K562 (cell line): ENCODE results near the gene VSIG10. TPM values are rescaled to one million over a fixed set of nuclear protein-coding genes. Genes with fewer than 3 reads are reported as not detected.

Source experiments
- ATAC-seq: fragments of 200-7000 bp; cut with Tn5 transposase; 3 replicates; pipeline ENCODE4 v1.9.1; 2020; ENCODE audit warnings: moderate library complexity
- BruUV-seq: library from RNA; stranded (reverse); fragments of 400-500 nt; replicated peaks from 2 replicates; lab custom pipeline; 2021; lab: Mats Ljungman, UMichigan
- CTCF ChIA-PET: fragments of 300-600 bp; formaldehyde crosslinking; extraction: SDS; loops from one replicate; lab custom pipeline; 2021; ENCODE audit warnings: low intra/inter-chr PET ratio; lab: Yijun Ruan, JAX
- POLR2A ChIA-PET: fragments of 300-600, 350-650 bp; sonication (Branson Sonifier 250); formaldehyde crosslinking; extraction: SDS; loops from one replicate; lab custom pipeline; 2021; ENCODE audit warnings: antibody characterized with exemption, inconsistent platforms; lab: Yijun Ruan, JAX
- DNase-seq, 4 experiments: peaks; one replicate each; pipeline versions ENCODE4 v3.0.0 to v3.0.0-alpha.2; 2011 to 2018; ENCODE audit warnings: low spot score in 3 of 4, mixed read lengths in 3 of 4; ENCODE audit errors: extremely low read depth in 1 of 4
- FAIRE-seq: peaks from 2 replicates; lab custom pipeline; 2011; peaks lifted over from hg19 to GRCh38; lab: Jason Lieb, UNC
- H2AFZ ChIP-seq: 2 replicates; pipeline ENCODE4 v1.6.0; 2011; ENCODE audit warnings: low read depth, low read length, control low read depth, inconsistent platforms
- H3K27ac ChIP-seq: fragments of 200-600 bp; 3 replicates; pipeline ENCODE4 v1.8.0; 2011; ENCODE audit warnings: low read depth, mild to moderate bottlenecking, control low read depth, inconsistent platforms, low read length, moderate library complexity, mixed read lengths; ENCODE audit errors: extremely low read depth
- H3K27me3 ChIP-seq, 2 experiments: fragments of 300-600 bp in 1 of 2; 2 replicates in 1 of 2; 3 replicates in 1 of 2; pipeline versions ENCODE4 v1.6.0 to v1.8.0; 2011; ENCODE audit warnings: inconsistent platforms in 2 of 2, low read length in 2 of 2, mild to moderate bottlenecking in 1 of 2, mixed read lengths in 1 of 2, moderate library complexity in 1 of 2; ENCODE audit not compliant: control insufficient read depth in 2 of 2, insufficient read depth in 2 of 2
- H3K36me3 ChIP-seq: fragments of 300-600 bp; 3 replicates; pipeline ENCODE4 v1.8.0; 2011; ENCODE audit warnings: mild to moderate bottlenecking, low read length, inconsistent platforms; ENCODE audit not compliant: control insufficient read depth, insufficient read depth
- H3K4me1 ChIP-seq, 2 experiments: fragments of 200-600 bp in 1 of 2; replicated peaks in 1 of 2; 2 replicates in 1 of 2; 3 replicates in 1 of 2; pipeline versions ENCODE4 v1.5.1 to v1.8.0; 2011; ENCODE audit warnings: inconsistent platforms in 2 of 2, low read length in 2 of 2, mild to moderate bottlenecking in 1 of 2, mixed read lengths in 1 of 2, moderate library complexity in 1 of 2; ENCODE audit not compliant: control insufficient read depth in 2 of 2, insufficient read depth in 2 of 2
- H3K4me2 ChIP-seq: 2 replicates; pipeline ENCODE4 v1.6.1; 2011; ENCODE audit warnings: low read length, control low read depth, inconsistent platforms, mixed read lengths; ENCODE audit not compliant: insufficient read depth
- H3K4me3 ChIP-seq: fragments of 200-600 bp; sonication (generic), shearing (Covaris generic); 2 replicates; pipeline ENCODE4 v1.5.1; 2016; ENCODE audit warnings: control low read depth, inconsistent platforms
- H3K79me2 ChIP-seq: fragments of 200-600 bp; 3 replicates; pipeline ENCODE4 v1.8.0; 2011; ENCODE audit warnings: low read length, inconsistent platforms; ENCODE audit not compliant: control insufficient read depth, insufficient read depth
- H3K9ac ChIP-seq, 2 experiments: 2 replicates each; pipeline versions ENCODE4 v1.6.0 to v1.6.1; 2011; ENCODE audit warnings: low read depth in 2 of 2, low read length in 2 of 2, control low read depth in 1 of 2, inconsistent platforms in 1 of 2, mild to moderate bottlenecking in 1 of 2, mixed read lengths in 1 of 2; ENCODE audit not compliant: insufficient read depth in 1 of 2
- H3K9me1 ChIP-seq: one replicate; pipeline ENCODE4 v1.6.0; 2011; ENCODE audit warnings: inconsistent platforms, mild to moderate bottlenecking, low read length, moderate library complexity; ENCODE audit not compliant: control insufficient read depth, insufficient read depth
- H3K9me3 ChIP-seq: replicated peaks from 2 replicates; pipeline ENCODE4 v1.5.1; 2011; ENCODE audit warnings: low read depth, low read length, inconsistent platforms; ENCODE audit not compliant: control insufficient read depth, insufficient read depth
- H4K20me1 ChIP-seq: replicated peaks from 2 replicates; pipeline ENCODE4 v1.6.1; 2011; ENCODE audit warnings: low read length, inconsistent platforms, mixed read lengths; ENCODE audit not compliant: control insufficient read depth, insufficient read depth
- BCL6 ChIP-seq: fragments of 250-450 bp; sonication (Bioruptor Pico); IDR thresholded peaks from 2 replicates; pipeline ENCODE4 v1.4.0; 2020
- CBX3 ChIP-seq, 2 experiments: IDR thresholded peaks; 1 replicate in 1 of 2; 2 replicates in 1 of 2; pipeline ENCODE4 v1.6.1; 2012; ENCODE audit warnings: inconsistent platforms in 2 of 2, low read length in 2 of 2, borderline replicate concordance in 1 of 2, control low read depth in 1 of 2
- CGGBP1 ChIP-seq: fragments of 250-450 bp; sonication (Bioruptor Pico); IDR thresholded peaks from 2 replicates; pipeline ENCODE4 v1.9.0; 2021; ENCODE audit warnings: mild to moderate bottlenecking
- CREM ChIP-seq: IDR thresholded peaks from 2 replicates; pipeline ENCODE4 v1.6.1; 2014; ENCODE audit warnings: antibody characterized with exemption, low read depth
- E4F1 ChIP-seq: fragments of 250-450 bp; sonication (Bioruptor Pico); IDR thresholded peaks from 2 replicates; pipeline ENCODE4 v1.5.0; 2021; ENCODE audit warnings: mild to moderate bottlenecking, borderline replicate concordance
- GATAD2B ChIP-seq: fragments of 450-650 bp; IDR thresholded peaks from 2 replicates; pipeline ENCODE4 v1.6.1; 2017; ENCODE audit warnings: mild to moderate bottlenecking, borderline replicate concordance
- KDM2B ChIP-seq: fragments of 250-450 bp; sonication (Bioruptor Pico); IDR thresholded peaks from 2 replicates; pipeline ENCODE4 v1.8.0; 2021; ENCODE audit warnings: mild to moderate bottlenecking, moderate library complexity
- MYNN ChIP-seq, 2 experiments: sonication (generic); formaldehyde crosslinking in 1 of 2; IDR thresholded peaks; 2 replicates each; pipeline versions ENCODE4 v1.5.0 to v1.6.1; 2016 to 2020; ENCODE audit warnings: antibody characterized with exemption in 1 of 2, missing genetic modification reagents in 1 of 2
- NFIC ChIP-seq: fragments of 450-650 bp; IDR thresholded peaks from 2 replicates; pipeline ENCODE4 v1.6.1; 2017; ENCODE audit warnings: mild to moderate bottlenecking, inconsistent platforms
- RFX5 ChIP-seq: IDR thresholded peaks from 2 replicates; pipeline ENCODE4 v1.6.1; 2011; ENCODE audit warnings: low read depth, mild to moderate bottlenecking, improper control_type of control experiment, low read length
- VEZF1 ChIP-seq: fragments of 200-800 bp; sonication (Bioruptor generic); IDR thresholded peaks from 2 replicates; pipeline ENCODE4 v1.6.1; 2017; ENCODE audit warnings: missing genetic modification characterization, missing compliant biosample characterization
- ZBTB2 ChIP-seq: fragments of 450-650 bp; IDR thresholded peaks from 2 replicates; pipeline ENCODE4 v1.6.1; 2016; ENCODE audit warnings: antibody characterized with exemption
- ZBTB33 ChIP-seq: sonication (generic); formaldehyde crosslinking; IDR thresholded peaks from 2 replicates; pipeline ENCODE4 v1.8.1; 2023; ENCODE audit warnings: mild to moderate bottlenecking, missing genetic modification reagents
- ZNF24 ChIP-seq: fragments of 450-650 bp; IDR thresholded peaks from 2 replicates; pipeline ENCODE4 v1.6.1; 2016
- ZNF57 ChIP-seq: fragments of 450-650 bp; formaldehyde crosslinking; IDR thresholded peaks from 2 replicates; pipeline ENCODE4 v1.4.0; 2020; ENCODE audit warnings: mild to moderate bottlenecking, moderate library complexity
- ZNF75A ChIP-seq: fragments of 450-650 bp; formaldehyde crosslinking; IDR thresholded peaks from 2 replicates; pipeline ENCODE4 v1.4.0; 2020; ENCODE audit warnings: mild to moderate bottlenecking
- WGBS: fragments of 100-300 bp; shearing (Covaris generic); methylation state at CpG from one replicate; pipeline ENCODE4 v1.1.6; 2016; ENCODE audit warnings: low coverage, mixed read lengths; ENCODE audit not compliant: insufficient coverage; ENCODE audit errors: missing lambda C conversion rate; 5-methylcytosine and 5-hydroxymethylcytosine counted together
- in situ Hi-C: fragments of 300-500 bp; cut with MboI; formaldehyde crosslinking; loops from 4 replicates; pipeline ENCODE4 v1.15.0; 2018; ENCODE audit warnings: inconsistent platforms, mixed read lengths
- intact Hi-C: fragments of 100-400 bp; cut with micrococcal nuclease; formaldehyde crosslinking; loops from 2 replicates; pipeline ENCODE4 v1.14.2; 2022
- polyA plus RNA-seq, 8 experiments: library from polyadenylated mRNA; depleted of rRNA in 4 of 8; stranded (reverse) in 5 of 8; unstranded in 3 of 8; fragments of >200 nt; fragmentation: Nextera tagmentation in 2 of 8; fragmentation: Illumina TruSeq in 1 of 8; extraction: Ambion mirVana in 2 of 8; extraction: Trizol in 1 of 8; gene quantifications; 2 replicates each; pipeline versions ENCODE4 v1.2.1 to v1.2.3, GENCODE V29; 2011 to 2014; ENCODE audit warnings: inconsistent platforms in 1 of 8, missing spikeins in 1 of 8
- total RNA-seq, 7 experiments: library from RNA; depleted of rRNA in 6 of 7; stranded (reverse); fragments of >200 nt in 6 of 7; fragmentation: Illumina TruSeq in 2 of 7; extraction: Trizol in 2 of 7; gene quantifications; 2 replicates each; pipeline versions ENCODE4 v1.2.1 to v1.2.3, GENCODE V29; 2011 to 2021; ENCODE audit warnings: low replicate concordance in 1 of 7

VSIG10 gene
- total and polyA plus RNA-seq, 9 of the 15 experiments (the other 6 are each of a cell fraction or from before 2014, with no cell fraction given) = 4.1 to 8.8 (median 4.7) TPM

GRCh38 chr12:118064608-118065007, 39.2 kb downstream of the VSIG10 start:
- WGBS = 0% methylated on average over 2 of the region's 2 CpGs
- BruUV-seq = no TSS peak
- Histone ChIP-seq H3K9me3 (no peaks in the 10 kb centered on the region), H3K9ac (no peak overlapping the region), H3K27me3 (peaks cover 5 to 18% of the 10 kb centered on the region in 2 experiments; a peak in 4 of 5 replicates), H3K4me3 (no peak overlapping the region), H4K20me1 (peaks cover 5% of the 10 kb centered on the region; the same call in 1 of the 2 replicates), H3K36me3 (no peaks in the 10 kb centered on the region), H3K9me1 (no peaks in the 10 kb centered on the region), H3K4me2 (no peak overlapping the region), H3K79me2 (peaks cover 24% of the 10 kb centered on the region), H3K4me1 (peaks cover 15 to 33% of the 10 kb centered on the region in 2 experiments), H2AFZ (no peak overlapping the region), H3K27ac (no peak overlapping the region)
- DNase-seq (peak in 2 of 4 experiments; percentile 35 to 41), FAIRE-seq (peak; percentile 70), ATAC-seq (peak; percentile 60)
- intact Hi-C loops = loop anchor here (5.0 kb wide), 1 partner anchor 38 kb away; the partner anchor contains the start of gene VSIG10
- CTCF ChIA-PET = interaction anchor here (0.6 kb wide), 1 partner anchor 35 kb away, joined by 3 read pairs; no protein-coding TSS in a partner anchor
- in situ Hi-C loops = no loop called here
- POLR2A ChIA-PET = interaction anchor here (0.6 to 2.5 kb wide), 5 partner anchors 11 to 71 kb away, joined by 3 to 7 read pairs (median 4); partner anchors contain the start of gene PEBP1
- TF ChIP-seq CGGBP1 (CRISPR knock-in tag) (no peak), ZNF75A (CRISPR knock-in tag) (no peak), MYNN (IDR thresholded peaks at IDR 0.05) (no peak), MYNN (CRISPR knock-in tag; IDR thresholded peaks at IDR 0.05) (no peak), E4F1 (CRISPR knock-in tag) (no peak), ZBTB33 (CRISPR knock-in tag) (no peak), BCL6 (no peak), KDM2B (no peak), ZNF57 (CRISPR knock-in tag) (no peak), ZNF24 (no peak), VEZF1 (CRISPR knock-in tag) (no peak), ZBTB2 (no peak), NFIC (no peak), CREM (no peak), RFX5 (no peak), CBX3 (IDR thresholded peaks at IDR 0.05; ENCODE audit: borderline replicate concordance in 1 of 2, low read length in 2 of 2) (0 out of 3 replicates have a peak, but pooled peaks of 1 of the 2 experiments have one; percentile 16), GATAD2B (no peak)
